ENCODE measurements around the gene IVD. TPM values are rescaled to one million over a fixed set of nuclear protein-coding genes. Genes with fewer than 3 reads are reported as not detected.

Gene IVD
- total RNA-seq, 1 experiment from 2014 or later: 28.6 TPM

DNA sequence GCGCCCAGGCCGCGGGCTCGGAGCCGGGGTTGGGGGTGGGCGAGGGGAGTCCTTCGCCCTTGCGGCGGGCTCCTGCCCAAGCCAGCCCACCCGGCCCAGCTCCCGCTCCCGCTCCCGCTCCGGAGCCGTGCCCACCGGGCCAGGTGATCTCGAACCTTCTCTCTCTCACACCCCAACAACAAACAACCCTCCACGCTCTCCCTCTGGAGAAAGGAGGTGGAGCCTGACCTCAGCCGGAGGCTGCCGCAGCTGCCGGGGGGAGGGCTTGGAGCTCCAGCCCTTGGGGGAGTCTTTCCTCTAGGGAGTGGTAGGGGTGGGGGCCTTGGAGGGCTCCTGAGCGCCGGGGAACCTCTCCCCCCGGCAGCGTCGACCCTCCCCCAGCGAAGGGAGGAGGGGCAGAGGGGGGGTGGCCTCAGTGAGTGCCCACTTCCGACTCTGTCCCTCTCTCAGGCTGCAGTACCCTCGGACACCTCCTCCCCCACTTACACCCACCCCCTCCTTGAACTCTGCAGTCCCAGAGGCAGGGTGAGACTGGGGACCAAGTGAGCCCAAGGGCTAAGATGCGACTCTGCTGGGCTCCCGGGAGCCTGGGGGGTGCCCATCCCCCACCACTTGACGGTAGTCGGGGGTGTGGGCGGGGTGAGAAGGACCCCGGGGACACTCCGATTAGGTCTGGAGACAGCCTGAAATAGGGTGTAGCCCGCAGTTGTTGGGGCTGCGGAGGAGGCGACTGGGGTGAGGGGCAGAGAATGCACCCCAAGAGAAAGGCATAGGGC lies 30.7 kb downstream of the IVD start:
- no peaks in the 10 kb centered on the region for H3K36me3 ChIP-seq (replicated peaks; ENCODE audit: control insufficient read depth, insufficient read depth, low read length)
- DNase-seq: peak; percentile 89

DNA sequence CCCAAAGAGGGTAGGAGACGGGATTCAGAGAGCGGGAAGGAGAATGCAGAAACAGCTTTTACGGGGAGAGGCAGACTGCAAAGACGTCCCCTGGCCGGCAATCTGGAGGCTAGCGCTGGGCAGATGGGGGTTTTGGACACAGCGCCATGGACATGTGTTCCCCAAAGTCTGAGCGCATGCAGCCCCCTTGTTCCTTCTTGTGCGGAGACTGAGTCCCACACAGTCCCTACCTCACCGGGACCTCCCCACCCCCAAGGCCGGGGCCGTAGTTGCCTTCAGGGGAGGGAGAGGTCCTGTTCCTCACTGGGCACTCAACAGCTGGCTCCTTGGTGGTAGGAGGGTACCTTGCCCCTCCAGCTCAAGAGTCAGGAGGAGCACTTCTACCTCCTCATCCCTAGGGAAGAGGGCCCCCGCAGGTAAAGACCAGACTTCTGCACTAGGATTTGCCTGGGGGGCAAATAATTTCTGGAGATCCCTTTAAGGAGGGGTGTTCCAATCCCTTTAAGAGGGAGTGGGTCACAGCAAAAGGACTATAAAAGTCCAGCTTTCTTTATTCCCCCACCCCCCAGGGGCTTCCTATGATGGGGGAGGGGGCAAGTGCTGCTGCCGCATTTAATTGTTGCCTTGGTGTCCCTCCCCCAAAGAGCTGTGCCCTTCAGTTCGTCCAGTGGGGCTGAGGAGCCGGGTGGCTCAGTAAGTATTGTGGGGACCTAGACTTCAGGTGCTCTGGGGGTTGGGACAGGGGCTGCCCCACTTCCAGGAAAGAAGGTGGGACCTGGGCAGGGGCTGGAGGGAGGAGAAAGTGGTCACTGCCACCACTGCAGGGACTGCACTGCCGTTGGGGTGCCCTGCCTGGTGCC lies 31.5 kb downstream of the IVD start:
- Histone ChIP-seq H3K4me3 (ENCODE audit: insufficient read depth, low read depth, low read length) (peak overlapping the region; percentile 66), H3K27me3 (ENCODE audit: control insufficient read depth, insufficient read depth, low read length) (peaks cover 29% of the 10 kb centered on the region), H3K36me3 (replicated peaks; ENCODE audit: control insufficient read depth, insufficient read depth, low read length) (no peaks in the 10 kb centered on the region)
- peak; percentile 80 for DNase-seq

More for the DNA sequence above, 30.7 kb downstream of the IVD start:
- Histone ChIP-seq H3K27me3 (ENCODE audit: control insufficient read depth, insufficient read depth, low read length) (peaks cover 29% of the 10 kb centered on the region), H3K4me3 (ENCODE audit: insufficient read depth, low read depth, low read length) (peak overlapping the region; percentile 66)

DNA sequence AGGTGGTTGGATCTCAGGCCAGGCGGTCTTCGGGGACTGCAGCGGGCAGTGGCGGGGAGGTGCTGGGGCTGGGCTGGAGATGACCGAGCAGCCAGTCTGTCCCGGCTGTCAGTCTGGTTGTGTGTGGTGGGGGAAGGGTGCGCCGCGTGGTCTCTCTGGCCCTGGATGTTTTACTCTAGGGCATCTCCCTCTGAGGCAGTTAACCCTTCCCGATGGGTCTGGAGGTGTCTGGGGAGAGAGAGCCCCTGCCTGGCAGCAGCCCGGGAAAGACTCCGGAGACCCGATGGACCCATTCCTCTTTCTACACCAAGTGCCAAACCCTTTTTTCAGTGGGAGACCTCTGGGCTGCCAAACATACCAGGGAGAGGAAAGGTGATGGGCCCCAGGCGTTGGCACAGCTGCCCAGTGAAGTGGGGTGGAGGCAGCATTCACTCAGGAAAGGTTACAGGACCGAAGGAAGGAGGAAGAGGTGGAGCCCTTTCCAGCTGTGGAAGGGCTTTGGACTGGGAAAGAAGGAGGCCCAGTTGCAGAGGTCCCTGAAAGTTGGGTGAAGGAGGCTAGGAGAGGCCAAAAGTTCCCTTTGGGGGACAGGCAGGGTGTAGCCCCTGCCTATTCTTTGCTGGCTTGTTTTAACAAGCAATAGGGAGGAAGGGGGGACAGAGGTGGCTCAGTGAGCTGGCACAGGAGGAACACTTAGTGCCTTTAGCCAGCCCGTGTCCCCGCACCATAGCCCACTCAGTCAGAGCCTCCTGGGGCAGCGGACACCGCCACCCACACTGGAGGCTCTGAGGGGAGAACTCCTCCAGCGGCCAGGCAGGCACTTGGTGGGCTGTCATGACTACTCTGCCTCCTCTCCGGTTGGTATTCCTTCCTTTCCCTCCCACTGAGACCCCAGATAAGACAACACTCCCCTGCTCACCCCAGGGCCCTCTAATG lies 32.4 kb downstream of the IVD start:
- peaks cover 27% of the 10 kb centered on the region for H3K27me3 ChIP-seq (ENCODE audit: control insufficient read depth, insufficient read depth, low read length)
- H3K4me3 ChIP-seq (ENCODE audit: insufficient read depth, low read depth, low read length): peak overlapping the region; percentile 76
- peak; percentile 72 for DNase-seq
- H3K36me3 ChIP-seq (replicated peaks; ENCODE audit: control insufficient read depth, insufficient read depth, low read length): no peaks in the 10 kb centered on the region

DNA sequence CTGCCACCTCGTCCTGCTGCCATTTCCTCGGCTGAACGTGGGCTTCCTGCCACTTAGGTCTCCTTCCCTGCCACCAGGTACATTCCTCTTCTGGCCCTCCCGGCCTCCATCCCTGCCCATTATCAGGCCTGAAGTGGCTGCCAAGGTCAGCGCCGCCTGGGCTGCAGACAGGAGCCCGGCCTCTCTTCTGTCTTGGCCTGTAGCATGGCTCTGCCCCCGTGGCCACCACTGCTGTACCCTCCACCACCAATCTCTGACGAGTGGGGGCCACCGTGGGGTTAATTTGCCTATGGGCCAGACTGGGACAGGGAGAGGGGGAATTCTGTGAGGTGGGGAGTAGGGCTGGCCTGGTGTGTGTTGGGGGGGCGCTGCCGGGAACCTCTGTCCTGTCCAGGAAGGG lies 33.1 kb downstream of the IVD start:
- H3K4me3 ChIP-seq (ENCODE audit: insufficient read depth, low read depth, low read length): peak overlapping the region; percentile 76
- peaks cover 22% of the 10 kb centered on the region for H3K27me3 ChIP-seq (ENCODE audit: control insufficient read depth, insufficient read depth, low read length)

DNA sequence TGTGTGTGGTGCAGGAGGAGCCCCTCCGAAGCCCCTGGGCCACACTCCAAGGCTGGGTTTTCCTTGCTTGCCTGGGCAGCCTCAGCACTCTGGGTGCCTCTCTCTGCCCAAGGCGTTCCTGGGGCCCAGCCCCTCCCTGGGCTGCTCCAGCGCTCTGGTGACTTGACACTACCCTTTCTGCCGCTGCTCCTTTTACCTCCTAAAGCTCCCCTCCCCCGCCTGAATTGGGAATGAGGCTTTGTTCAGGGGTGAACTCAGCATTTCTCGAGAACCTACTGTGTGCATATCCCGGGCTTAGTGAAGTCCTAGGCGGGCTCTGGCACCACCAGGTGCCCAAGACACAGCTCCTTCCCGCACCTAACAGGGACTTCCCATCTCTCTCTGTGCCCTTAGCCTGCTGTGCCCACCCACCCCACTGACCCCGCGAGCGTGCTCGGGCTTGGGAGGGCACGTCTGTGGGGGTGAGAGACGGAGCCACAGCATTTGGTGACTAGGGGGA lies 33.9 kb downstream of the IVD start:
- peak overlapping the region; percentile 76 for H3K4me3 ChIP-seq (ENCODE audit: insufficient read depth, low read depth, low read length)
- no peaks in the 10 kb centered on the region for H3K36me3 ChIP-seq (replicated peaks; ENCODE audit: control insufficient read depth, insufficient read depth, low read length)
- peak; percentile 90 for DNase-seq
- H3K27me3 ChIP-seq (ENCODE audit: control insufficient read depth, insufficient read depth, low read length): peaks cover 18% of the 10 kb centered on the region

More for the DNA sequence above, 33.1 kb downstream of the IVD start:
- no peaks in the 10 kb centered on the region for H3K36me3 ChIP-seq (replicated peaks; ENCODE audit: control insufficient read depth, insufficient read depth, low read length)
- DNase-seq: no peak

DNA sequence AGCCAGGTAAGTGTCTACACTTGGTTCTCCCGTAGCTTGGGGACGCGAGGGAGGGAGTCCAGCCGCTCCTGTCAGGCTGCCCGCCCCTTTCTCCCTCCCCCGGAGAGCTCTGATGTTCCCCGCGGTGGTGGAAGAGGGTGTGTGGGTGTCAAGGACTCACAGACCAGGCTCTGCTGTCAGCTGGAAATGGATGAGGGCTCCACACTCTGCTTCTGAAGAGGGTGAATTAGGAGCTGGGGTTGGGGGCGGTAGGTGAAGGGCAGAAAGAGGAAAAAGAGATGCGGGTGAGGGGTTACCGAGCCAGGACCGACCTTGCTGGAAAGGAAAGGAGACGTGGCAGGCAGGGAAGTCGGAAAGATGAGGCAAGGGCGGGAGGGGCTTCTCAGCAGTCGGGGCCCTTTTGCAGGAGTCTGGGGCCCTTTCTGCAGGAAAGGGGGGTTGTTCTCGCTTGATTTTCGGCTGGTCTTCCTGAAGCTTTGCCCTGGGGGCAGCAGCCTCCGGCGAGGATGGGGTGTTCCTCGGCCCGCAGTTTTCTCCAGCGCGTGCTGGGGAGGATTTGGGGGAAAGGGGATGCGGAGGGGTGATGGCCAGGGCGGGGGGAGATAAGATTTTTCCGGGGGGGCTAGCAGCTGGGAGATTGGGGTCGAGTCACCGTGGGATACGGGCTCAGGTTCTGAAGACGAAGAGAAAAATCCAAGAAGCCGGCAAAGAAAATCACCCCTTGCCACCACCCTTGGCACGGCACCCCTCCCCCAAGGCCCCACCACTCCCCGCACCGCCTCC lies 34.6 kb downstream of the IVD start:
- H3K4me3 ChIP-seq (ENCODE audit: insufficient read depth, low read depth, low read length): peak overlapping the region; percentile 76
- peak; percentile 83 for DNase-seq
- no peaks in the 10 kb centered on the region for H3K36me3 ChIP-seq (replicated peaks; ENCODE audit: control insufficient read depth, insufficient read depth, low read length)
- H3K27me3 ChIP-seq (ENCODE audit: control insufficient read depth, insufficient read depth, low read length): peaks cover 12% of the 10 kb centered on the region

DNA sequence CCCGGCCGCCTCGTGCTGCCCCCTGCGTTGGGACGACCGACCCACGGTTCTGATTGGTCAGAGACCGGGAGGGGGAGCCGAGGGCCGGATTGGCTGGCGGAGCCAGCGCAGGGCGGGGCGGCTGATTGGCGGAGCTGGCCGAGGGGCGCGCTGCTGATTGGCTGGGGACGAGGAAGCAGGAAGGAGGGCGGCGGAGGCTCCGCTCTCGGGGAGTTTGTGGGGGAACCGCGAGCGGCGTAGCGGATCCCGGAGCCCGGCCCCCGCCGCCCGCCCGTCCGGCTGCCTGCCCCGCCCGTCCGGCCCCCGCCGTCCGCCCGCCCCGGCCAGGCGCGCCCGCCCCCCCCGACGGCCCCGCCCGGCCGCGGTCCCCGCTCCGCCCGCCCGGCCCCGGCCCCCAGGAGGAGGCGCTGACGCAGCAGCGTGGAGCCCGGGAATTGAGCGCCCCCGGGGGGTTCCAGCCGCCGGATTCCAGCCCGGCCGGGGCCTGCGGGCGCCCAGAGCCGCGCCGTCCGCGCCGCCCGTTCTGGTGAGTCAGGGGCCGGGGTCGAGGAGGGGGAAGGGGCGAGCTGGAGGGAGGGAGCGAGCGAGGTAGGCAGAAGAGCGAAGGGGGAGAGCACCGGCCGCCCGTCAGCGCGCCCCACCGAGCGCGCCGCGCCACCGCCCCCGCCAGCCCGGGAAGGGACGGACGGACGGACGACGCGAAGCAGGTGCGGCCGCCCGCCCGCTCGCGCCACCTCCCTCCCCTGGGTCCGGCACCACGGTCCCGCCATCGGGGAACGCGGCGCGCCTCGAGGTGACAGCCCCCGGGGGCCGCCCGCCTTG lies 35.4 kb downstream of the IVD start, which contains the start of gene BAHD1:
Gene BAHD1, plus strand, starts transcription at position 211 of the 822 bp plus-strand sequence. CDS start 17,512 bp downstream, outside the sequence.
- H3K4me3 ChIP-seq (ENCODE audit: insufficient read depth, low read depth, low read length): peak within 1 kb of the TSS; percentile 84
- peak; percentile 100 for DNase-seq
- no peaks in the 10 kb centered on the region for H3K36me3 ChIP-seq (replicated peaks; ENCODE audit: control insufficient read depth, insufficient read depth, low read length)
- H3K27me3 ChIP-seq (ENCODE audit: control insufficient read depth, insufficient read depth, low read length): peaks cover 4% of the 10 kb centered on the region

DNA sequence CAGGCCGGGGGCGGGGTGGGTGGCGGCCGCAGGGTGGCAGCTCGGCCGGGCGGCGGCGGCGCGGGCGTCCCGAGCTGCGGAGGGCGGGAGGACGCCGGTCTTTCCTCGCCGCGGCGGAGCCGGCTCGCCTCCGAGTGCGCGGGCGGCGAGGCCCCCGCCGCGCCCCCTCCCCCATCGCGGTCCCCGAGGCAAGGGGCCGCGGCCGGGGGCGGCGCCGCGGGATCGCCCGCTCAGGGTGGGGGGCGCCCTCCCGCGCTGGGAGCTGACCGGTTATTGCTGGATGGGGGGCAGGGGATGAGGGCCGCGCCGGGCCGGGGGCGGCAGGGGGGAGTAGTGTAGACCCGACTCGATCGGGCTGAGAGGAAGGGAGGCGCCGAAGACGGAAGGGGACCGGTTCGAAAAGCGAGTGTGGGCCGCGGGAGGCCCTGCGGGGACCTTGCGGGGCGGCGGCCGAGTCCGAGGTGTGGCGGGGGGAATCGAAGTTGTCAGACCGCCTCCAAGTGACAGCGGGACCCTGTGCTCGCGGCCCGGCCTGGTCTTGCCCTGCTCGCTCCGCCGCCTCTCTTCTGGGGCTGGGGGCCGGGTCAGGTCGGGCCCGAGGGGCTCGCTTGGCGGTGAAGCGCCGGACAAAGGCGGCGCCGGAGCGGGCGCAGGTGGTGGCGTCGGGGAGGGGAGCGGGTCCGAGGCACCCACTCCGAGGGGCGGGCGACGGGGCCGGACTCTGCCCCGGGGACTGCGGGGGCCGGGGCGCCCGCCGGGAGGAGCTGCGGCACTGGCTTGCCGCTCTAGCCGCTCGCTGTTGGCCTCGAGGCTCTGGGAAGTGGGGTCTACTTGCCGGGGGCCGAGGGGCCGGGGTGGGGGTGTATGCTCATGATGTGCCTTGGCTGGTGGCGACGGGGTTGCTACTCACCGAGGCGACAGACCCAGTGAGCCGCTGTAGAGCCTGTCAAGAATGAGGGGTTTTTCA lies 36.3 kb downstream of the IVD start:
- Histone ChIP-seq H3K36me3 (replicated peaks; ENCODE audit: control insufficient read depth, insufficient read depth, low read length) (no peaks in the 10 kb centered on the region), H3K27me3 (ENCODE audit: control insufficient read depth, insufficient read depth, low read length) (no peaks in the 10 kb centered on the region; the same call in none of the 2 replicates), H3K4me3 (ENCODE audit: insufficient read depth, low read depth, low read length) (peak overlapping the region; percentile 84)
- DNase-seq: peak; percentile 80

DNA sequence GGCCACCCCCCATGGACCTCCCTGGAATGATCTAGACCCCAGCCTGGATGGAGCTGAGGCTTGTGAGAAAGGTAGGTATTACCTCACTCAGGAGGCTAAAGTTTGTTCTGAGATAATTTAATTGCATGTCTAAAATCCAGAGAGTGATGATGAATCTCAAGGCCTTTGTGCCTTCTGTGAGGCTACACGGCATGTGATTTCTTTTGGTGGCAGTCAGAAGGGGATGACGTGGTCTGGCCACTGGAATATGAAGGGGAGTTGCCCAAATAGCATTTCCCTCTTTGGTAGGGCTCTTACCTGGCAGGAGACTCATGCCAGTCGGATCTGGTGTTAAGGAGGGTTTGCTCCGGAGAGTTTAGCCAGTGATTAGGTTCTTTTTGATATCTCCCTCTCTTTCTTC lies 37.7 kb downstream of the IVD start:
- H3K36me3 ChIP-seq (replicated peaks; ENCODE audit: control insufficient read depth, insufficient read depth, low read length): no peaks in the 10 kb centered on the region
- H3K4me3 ChIP-seq (ENCODE audit: insufficient read depth, low read depth, low read length): no peak overlapping the region
- DNase-seq: no peak
- no peaks in the 10 kb centered on the region; the same call in 1 of the 2 replicates for H3K27me3 ChIP-seq (ENCODE audit: control insufficient read depth, insufficient read depth, low read length)

DNA sequence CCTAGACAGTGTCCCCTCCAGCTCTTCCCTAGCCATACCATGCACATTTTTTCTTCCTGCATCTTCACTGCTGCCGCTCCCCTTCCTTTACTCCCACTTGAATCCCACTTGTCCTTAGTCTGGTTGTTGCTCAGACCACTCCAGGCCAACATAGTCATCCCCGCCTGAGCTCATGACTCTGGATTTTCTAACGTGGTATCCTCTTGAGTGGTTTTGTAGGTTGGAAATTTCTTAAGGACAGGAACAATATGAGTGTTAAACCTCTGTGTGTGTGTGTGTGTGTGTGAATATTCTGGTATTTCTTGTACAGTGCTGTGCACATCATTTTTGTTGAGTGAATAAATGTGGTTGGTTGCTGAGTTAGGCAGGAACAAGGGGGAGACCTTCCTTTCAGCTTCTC lies 38.3 kb downstream of the IVD start:
- DNase-seq: no peak
- H3K27me3 ChIP-seq (ENCODE audit: control insufficient read depth, insufficient read depth, low read length): no peaks in the 10 kb centered on the region; the same call in 1 of the 2 replicates
- H3K4me3 ChIP-seq (ENCODE audit: insufficient read depth, low read depth, low read length): no peak overlapping the region
- no peaks in the 10 kb centered on the region for H3K36me3 ChIP-seq (replicated peaks; ENCODE audit: control insufficient read depth, insufficient read depth, low read length)

DNA sequence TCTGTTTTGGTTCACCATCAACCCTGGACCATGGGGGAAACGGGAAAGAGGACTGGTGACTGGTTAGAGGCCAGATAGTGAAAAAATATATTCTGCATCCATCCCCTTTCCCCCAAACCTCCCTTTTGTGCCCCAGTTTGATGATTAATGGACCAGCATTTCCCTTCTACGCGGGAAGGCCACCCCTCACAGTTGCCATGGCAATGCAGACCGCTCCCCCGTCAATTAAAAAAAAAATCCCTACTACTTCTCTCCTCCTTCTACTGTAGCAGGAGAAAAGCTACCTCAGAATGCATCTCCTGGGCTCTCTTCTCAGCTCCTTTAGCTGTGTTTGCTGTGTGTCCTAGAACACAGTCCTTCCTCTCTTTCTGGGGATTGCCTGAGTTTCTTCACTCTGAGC lies 39.1 kb downstream of the IVD start:
- H3K4me3 ChIP-seq (ENCODE audit: insufficient read depth, low read depth, low read length): no peak overlapping the region
- no peaks in the 10 kb centered on the region; the same call in 1 of the 2 replicates for H3K27me3 ChIP-seq (ENCODE audit: control insufficient read depth, insufficient read depth, low read length)
- DNase-seq: peak; percentile 64
- H3K36me3 ChIP-seq (replicated peaks; ENCODE audit: control insufficient read depth, insufficient read depth, low read length): no peaks in the 10 kb centered on the region; the same call in 1 of the 2 replicates
